T-helper 17 cell (primary cell): ENCODE measurements around the gene TYW1. TPM values are rescaled to one million over a fixed set of nuclear protein-coding genes. Genes with fewer than 3 reads are reported as not detected.
"Not testable (repeated sequence)": the region's sequence is repeated elsewhere in the genome, so short reads cannot be mapped to it uniquely, and the experiment has no call there.

Source experiments
- ATAC-seq: fragments of 150-1000 bp; cut with Tn5 transposase; 2 replicates; pipeline ENCODE4 v1.10.0; 2021; ENCODE audit warnings: mild to moderate bottlenecking, moderate library complexity
- DNase-seq, 3 donors: peaks; one replicate each; pipeline versions ENCODE4 v3.0.0 to v3.0.0-alpha.2; 2020 to 2021
- H3K9me3 ChIP-seq: one replicate; pipeline ENCODE4 v1.7.0; 2013; ENCODE audit warnings: low read length, mild to moderate bottlenecking; ENCODE audit not compliant: control insufficient read depth, poor library complexity, severe bottlenecking
- H3K27ac Mint-ChIP-seq: one replicate; pipeline ENCODE4 v1.8.0; 2022; ENCODE audit warnings: mild to moderate bottlenecking, moderate library complexity, mixed read lengths
- H3K27me3 Mint-ChIP-seq: one replicate; pipeline ENCODE4 v1.8.0; 2022; ENCODE audit warnings: mixed read lengths
- H3K36me3 Mint-ChIP-seq: one replicate; pipeline ENCODE4 v1.8.0; 2022; ENCODE audit warnings: low read depth, mixed read lengths
- H3K4me1 Mint-ChIP-seq: one replicate; pipeline ENCODE4 v1.8.0; 2022; ENCODE audit warnings: mild to moderate bottlenecking, mixed read lengths
- H3K4me3 Mint-ChIP-seq: one replicate; pipeline ENCODE4 v1.8.0; 2022; ENCODE audit warnings: mild to moderate bottlenecking, moderate library complexity, mixed read lengths
- total RNA-seq, 4 donors: library from RNA in 2 of 4; stranded (reverse) in 2 of 4; gene quantifications; one replicate each; pipeline ENCODE4 v1.2.3 and lab custom pipeline; 2022 to 2026

TYW1 gene
- total RNA-seq, 2 donors from 2014 or later, result 21.4 to 23.0 TPM

GRCh38 chr7:67251986-67252558 is 255.4 kb downstream of the TYW1 start:
- no peak overlapping the region for H3K4me3 Mint-ChIP-seq
- H3K27me3 Mint-ChIP-seq, result no peaks in the 10 kb centered on the region
- ATAC-seq (no peak), DNase-seq (no peak)
- H3K9me3 ChIP-seq, result peaks cover 3% of the 10 kb centered on the region
- no peak overlapping the region for H3K27ac Mint-ChIP-seq
- no peaks in the 10 kb centered on the region for H3K4me1 Mint-ChIP-seq
- H3K36me3 Mint-ChIP-seq, result peaks cover 2% of the 10 kb centered on the region

GRCh38 chr7:67255076-67255475 is 258.4 kb downstream of the TYW1 start:
- not testable (repeated sequence) for DNase-seq, H3K9me3 ChIP-seq, H3K4me3 Mint-ChIP-seq, ATAC-seq, H3K27ac Mint-ChIP-seq, H3K36me3 Mint-ChIP-seq, H3K4me1 Mint-ChIP-seq, H3K27me3 Mint-ChIP-seq

- H3K27me3 Mint-ChIP-seq, H3K4me1 Mint-ChIP-seq, H3K36me3 Mint-ChIP-seq, H3K27ac Mint-ChIP-seq, H3K4me3 Mint-ChIP-seq, DNase-seq, ATAC-seq, H3K9me3 ChIP-seq: not testable (repeated sequence)
Measured at GRCh38 chr7:67257779-67258178, 261.1 kb downstream of the TYW1 start.

GRCh38 chr7:67259363-67259762 is 262.7 kb downstream of the TYW1 start:
- H3K27me3 Mint-ChIP-seq, ATAC-seq, H3K36me3 Mint-ChIP-seq, H3K9me3 ChIP-seq, H3K4me3 Mint-ChIP-seq, H3K27ac Mint-ChIP-seq, DNase-seq, H3K4me1 Mint-ChIP-seq: not testable (repeated sequence)

- DNase-seq, H3K9me3 ChIP-seq, H3K27me3 Mint-ChIP-seq, H3K4me1 Mint-ChIP-seq, H3K27ac Mint-ChIP-seq, H3K36me3 Mint-ChIP-seq, H3K4me3 Mint-ChIP-seq: not testable (repeated sequence)
- peak; percentile 25 for ATAC-seq
Measured at GRCh38 chr7:67260166-67260586, 263.5 kb downstream of the TYW1 start.

GRCh38 chr7:67264000-67264399 is 267.4 kb downstream of the TYW1 start:
- not testable (repeated sequence) for H3K27ac Mint-ChIP-seq, H3K4me3 Mint-ChIP-seq, H3K9me3 ChIP-seq, H3K4me1 Mint-ChIP-seq, ATAC-seq, H3K27me3 Mint-ChIP-seq, DNase-seq, H3K36me3 Mint-ChIP-seq

GRCh38 chr7:67266070-67266469 is 269.4 kb downstream of the TYW1 start:
- H3K4me3 Mint-ChIP-seq, DNase-seq, H3K27ac Mint-ChIP-seq, ATAC-seq, H3K4me1 Mint-ChIP-seq, H3K9me3 ChIP-seq, H3K36me3 Mint-ChIP-seq, H3K27me3 Mint-ChIP-seq: not testable (repeated sequence)

- Mint-ChIP-seq H3K36me3 (peaks cover 2% of the 10 kb centered on the region), H3K27ac (peak overlapping the region; percentile 37), H3K27me3 (no peaks in the 10 kb centered on the region), H3K4me3 (no peak overlapping the region), H3K4me1 (no peaks in the 10 kb centered on the region)
- ATAC-seq (no peak), DNase-seq (no peak)
- no peaks in the 10 kb centered on the region for H3K9me3 ChIP-seq
Measured at GRCh38 chr7:67267914-67268313, 271.3 kb downstream of the TYW1 start.

- not testable (repeated sequence) for ATAC-seq, H3K27ac Mint-ChIP-seq, H3K36me3 Mint-ChIP-seq
Measured at GRCh38 chr7:67269916-67270315, 273.3 kb downstream of the TYW1 start.

More at GRCh38 chr7:67269916-67270315, 273.3 kb downstream of the TYW1 start:
- H3K27me3 Mint-ChIP-seq, H3K4me3 Mint-ChIP-seq, DNase-seq, H3K4me1 Mint-ChIP-seq, H3K9me3 ChIP-seq: not testable (repeated sequence)

Other genes starting within 250 kb of the TYW1 start
- gene TMEM248, start 75.6 kb upstream of the TYW1 start, total RNA-seq, result 10 to 100 TPM; 73.7 to 87.4 TPM
- gene SBDS, start 1.2 kb upstream of the TYW1 start, total RNA-seq, result 100 to 1,000 TPM; 270 to 323 TPM